22Rv1 (cell line): ENCODE results near the gene USB1.

Experiments used
- H3K27ac ChIP-seq: fragments of 450-650 bp; 2 replicates; pipeline ENCODE4 v1.5.1; 2017
- ZFX ChIP-seq: fragments of 450-650 bp; IDR thresholded peaks from 2 replicates; pipeline ENCODE4 v1.6.1; 2017; ENCODE audit warnings: antibody characterized with exemption, borderline replicate concordance
- TF ChIP-seq, protein P1 (sequence below): fragments of 450-650 bp; IDR thresholded peaks from 2 replicates; pipeline ENCODE4 v1.5.1; 2017; ENCODE audit warnings: mild to moderate bottlenecking

Gene USB1

DNA sequence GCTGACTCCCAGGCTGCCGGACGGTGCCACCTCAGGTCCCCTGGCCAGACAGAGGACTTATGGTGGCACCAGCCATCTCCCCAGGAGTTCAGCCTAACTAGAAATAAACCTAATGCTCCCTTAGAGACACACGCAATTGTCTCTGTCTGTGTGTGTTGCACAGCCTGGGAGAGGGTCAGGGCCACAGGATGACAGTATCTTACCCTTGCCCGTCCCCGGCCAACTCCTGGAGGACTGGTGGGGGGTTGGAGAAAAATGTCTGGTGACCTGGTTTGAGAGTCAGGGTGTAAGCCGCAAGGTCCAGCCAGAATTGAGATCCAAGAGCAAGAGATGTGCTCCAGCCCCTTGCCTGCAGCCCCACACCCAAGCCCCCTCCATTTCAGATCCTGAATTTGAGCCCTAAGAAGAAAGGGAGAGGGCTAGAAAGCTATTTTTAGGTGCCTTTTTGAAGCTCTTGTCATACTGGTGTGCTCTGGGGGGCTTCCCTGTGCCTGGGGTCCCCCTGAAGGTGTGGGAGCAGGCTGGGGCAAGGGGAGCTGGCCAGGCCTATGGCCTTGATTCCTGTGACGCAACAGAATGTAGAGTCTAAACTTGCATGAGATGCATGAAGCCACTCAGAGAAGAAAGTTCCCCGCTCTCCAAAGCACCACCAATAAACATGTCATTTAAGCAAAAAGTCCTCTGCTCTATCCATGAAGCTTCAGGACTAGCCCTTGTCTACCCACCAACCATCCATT is 13.6 kb upstream of the USB1 start:
- H3K27ac ChIP-seq = no peak overlapping the region
- TF ChIP-seq ZFX = no peak
- TF ChIP-seq, protein P1, sequence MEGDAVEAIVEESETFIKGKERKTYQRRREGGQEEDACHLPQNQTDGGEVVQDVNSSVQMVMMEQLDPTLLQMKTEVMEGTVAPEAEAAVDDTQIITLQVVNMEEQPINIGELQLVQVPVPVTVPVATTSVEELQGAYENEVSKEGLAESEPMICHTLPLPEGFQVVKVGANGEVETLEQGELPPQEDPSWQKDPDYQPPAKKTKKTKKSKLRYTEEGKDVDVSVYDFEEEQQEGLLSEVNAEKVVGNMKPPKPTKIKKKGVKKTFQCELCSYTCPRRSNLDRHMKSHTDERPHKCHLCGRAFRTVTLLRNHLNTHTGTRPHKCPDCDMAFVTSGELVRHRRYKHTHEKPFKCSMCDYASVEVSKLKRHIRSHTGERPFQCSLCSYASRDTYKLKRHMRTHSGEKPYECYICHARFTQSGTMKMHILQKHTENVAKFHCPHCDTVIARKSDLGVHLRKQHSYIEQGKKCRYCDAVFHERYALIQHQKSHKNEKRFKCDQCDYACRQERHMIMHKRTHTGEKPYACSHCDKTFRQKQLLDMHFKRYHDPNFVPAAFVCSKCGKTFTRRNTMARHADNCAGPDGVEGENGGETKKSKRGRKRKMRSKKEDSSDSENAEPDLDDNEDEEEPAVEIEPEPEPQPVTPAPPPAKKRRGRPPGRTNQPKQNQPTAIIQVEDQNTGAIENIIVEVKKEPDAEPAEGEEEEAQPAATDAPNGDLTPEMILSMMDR = no peak

DNA sequence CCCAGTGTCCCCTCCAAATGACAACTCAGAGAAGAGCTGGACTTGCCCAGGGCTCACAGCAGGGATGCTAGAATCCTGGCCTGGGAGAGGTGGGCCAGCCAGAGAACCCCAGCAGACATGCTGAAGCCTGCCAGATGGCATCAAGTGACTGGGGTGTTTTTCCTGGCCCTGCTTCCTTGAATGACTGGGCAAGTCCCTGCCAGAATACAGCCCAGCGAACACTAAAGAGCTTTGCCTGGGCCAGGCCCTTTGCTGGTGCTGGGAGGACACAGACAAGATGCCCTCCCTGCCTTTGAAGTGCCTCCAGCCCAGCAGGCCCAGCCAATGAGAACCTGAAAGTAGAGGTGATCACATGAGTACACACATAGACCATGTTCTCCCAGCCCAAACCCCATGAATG is 12.3 kb upstream of the USB1 start:
- H3K27ac ChIP-seq = no peak overlapping the region
- TF ChIP-seq ZFX = no peak
- TF ChIP-seq, protein P1 = no peak

DNA sequence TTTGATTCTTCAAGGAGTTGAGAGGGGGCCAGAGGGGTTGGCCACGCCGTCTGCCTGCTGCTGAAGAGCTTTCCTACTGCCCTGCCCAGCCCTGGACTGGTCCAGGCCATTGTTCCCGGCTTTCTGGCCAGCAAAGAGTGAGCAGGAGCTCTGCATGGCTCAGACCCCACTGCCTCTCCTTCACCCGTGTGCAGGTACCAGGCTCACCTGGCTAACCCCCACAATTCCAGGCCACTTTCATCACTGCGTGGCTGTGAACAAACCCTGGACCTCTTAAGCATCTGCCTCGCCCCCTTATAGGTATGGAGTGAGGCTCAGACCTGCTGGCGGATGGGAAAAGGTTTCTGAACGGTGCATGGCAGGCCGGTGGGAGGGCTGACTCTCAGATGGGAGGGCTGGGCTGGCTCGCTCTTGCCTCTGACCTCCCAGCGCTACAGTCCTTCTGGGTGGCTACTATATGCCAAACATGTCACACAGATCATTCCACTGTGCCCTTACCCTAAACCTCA is 9.6 kb upstream of the USB1 start:
- TF ChIP-seq, protein P1 = no peak
- no peak for TF ChIP-seq ZFX
- H3K27ac ChIP-seq = no peak overlapping the region

DNA sequence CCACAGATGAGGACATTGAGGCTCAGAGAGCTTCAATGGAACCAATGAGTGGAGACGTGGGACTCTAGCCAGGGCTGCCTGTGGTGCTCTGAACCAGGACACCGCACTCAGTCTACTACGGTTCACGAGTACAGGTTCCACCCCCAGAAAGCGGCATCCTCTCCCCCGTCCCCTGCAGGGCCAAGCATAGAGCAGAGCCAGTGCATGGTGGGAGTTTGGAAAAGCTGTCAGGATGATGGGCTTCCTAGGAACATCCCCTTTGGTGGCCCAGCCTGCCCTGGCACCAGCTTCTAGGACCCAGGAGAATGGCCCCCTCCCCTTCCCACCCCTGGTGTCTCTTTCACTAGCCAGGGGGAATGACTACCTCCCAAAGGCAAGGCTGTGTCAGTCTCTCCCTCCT is 9.1 kb upstream of the USB1 start:
- H3K27ac ChIP-seq = no peak overlapping the region
- TF ChIP-seq, protein P1 = no peak
- TF ChIP-seq ZFX = no peak

- TF ChIP-seq ZFX = no peak
- TF ChIP-seq, protein P1 = no peak
- H3K27ac ChIP-seq = no peak overlapping the region
Observed at GRCh38 chr16:57993438-57993837, 7.8 kb upstream of the USB1 start.

GRCh38 chr16:57993897-57994296 is 7.3 kb upstream of the USB1 start:
- no peak for TF ChIP-seq ZFX
- TF ChIP-seq, protein P1 = no peak
- no peak overlapping the region for H3K27ac ChIP-seq

- TF ChIP-seq, protein P1 = no peak
- TF ChIP-seq ZFX = no peak
- no peak overlapping the region for H3K27ac ChIP-seq
Observed at GRCh38 chr16:57994361-57994760, 6.8 kb upstream of the USB1 start.
